Fibroblast of mammary gland (primary cell): Measurements from ENCODE around the gene ATP6V0A1.
"Not testable (repeated sequence)": the region's sequence is repeated elsewhere in the genome, so short reads cannot be mapped to it uniquely, and the experiment has no call there.

Experiments used
- DNase-seq: peaks from one replicate; pipeline ENCODE4 v3.0.0-alpha.2; 2010; ENCODE audit warnings: low read depth
- H3K4me3 ChIP-seq: 2 replicates; pipeline ENCODE4 v1.5.1; 2011; ENCODE audit warnings: low read depth, mild to moderate bottlenecking, low read length, moderate library complexity; ENCODE audit not compliant: control insufficient read depth
- CTCF ChIP-seq: conservative IDR thresholded peaks from 2 replicates; pipeline ENCODE4 v1.5.1; 2011; ENCODE audit warnings: low read depth, low read length, inconsistent platforms; ENCODE audit not compliant: control insufficient read depth, insufficient read depth

Gene ATP6V0A1

GRCh38 chr17:42544874-42545283 lies 86.2 kb downstream of the ATP6V0A1 start:
- no peak for TF ChIP-seq CTCF
- no peak for DNase-seq
- H3K4me3 ChIP-seq, result no peak overlapping the region

GRCh38 chr17:42545755-42546505 lies 87.3 kb downstream of the ATP6V0A1 start:
- DNase-seq, result not testable (repeated sequence)

GRCh38 chr17:42547001-42547461 lies 88.4 kb downstream of the ATP6V0A1 start:
- no peak for DNase-seq
- no peak overlapping the region for H3K4me3 ChIP-seq
- TF ChIP-seq CTCF, result no peak

More at GRCh38 chr17:42545755-42546505, 87.3 kb downstream of the ATP6V0A1 start:
- H3K4me3 ChIP-seq, result not testable (repeated sequence)

- DNase-seq, result no peak
- no peak for TF ChIP-seq CTCF
- H3K4me3 ChIP-seq, result no peak overlapping the region
These were observed 89.0 kb downstream of the ATP6V0A1 start for GRCh38 chr17:42547698-42548069.

GRCh38 chr17:42548070-42548837 lies 89.6 kb downstream of the ATP6V0A1 start:
- no peak overlapping the region for H3K4me3 ChIP-seq
- TF ChIP-seq CTCF, result peak; percentile 12
- DNase-seq, result no peak

- H3K4me3 ChIP-seq, result no peak overlapping the region
These were observed 90.5 kb downstream of the ATP6V0A1 start for GRCh38 chr17:42548993-42549755.

GRCh38 chr17:42552736-42553135 lies 94.1 kb downstream of the ATP6V0A1 start, which contains the start of gene HSD17B1:
Gene HSD17B1 (plus strand): TSS chr17:42552923. CDS start chr17:42552934, 11 bp downstream.
- not testable (repeated sequence) for DNase-seq
- peak within 1 kb of the TSS; percentile 82 for H3K4me3 ChIP-seq

More at GRCh38 chr17:42548993-42549755, 90.5 kb downstream of the ATP6V0A1 start:
- TF ChIP-seq CTCF, result no peak
- DNase-seq, result no peak
